Measurements from ENCODE around the gene ZNF26.
"Not testable (repeated sequence)": the region's sequence is repeated elsewhere in the genome, so short reads cannot be mapped to it uniquely, and the experiment has no call there.

Gene ZNF26

DNA sequence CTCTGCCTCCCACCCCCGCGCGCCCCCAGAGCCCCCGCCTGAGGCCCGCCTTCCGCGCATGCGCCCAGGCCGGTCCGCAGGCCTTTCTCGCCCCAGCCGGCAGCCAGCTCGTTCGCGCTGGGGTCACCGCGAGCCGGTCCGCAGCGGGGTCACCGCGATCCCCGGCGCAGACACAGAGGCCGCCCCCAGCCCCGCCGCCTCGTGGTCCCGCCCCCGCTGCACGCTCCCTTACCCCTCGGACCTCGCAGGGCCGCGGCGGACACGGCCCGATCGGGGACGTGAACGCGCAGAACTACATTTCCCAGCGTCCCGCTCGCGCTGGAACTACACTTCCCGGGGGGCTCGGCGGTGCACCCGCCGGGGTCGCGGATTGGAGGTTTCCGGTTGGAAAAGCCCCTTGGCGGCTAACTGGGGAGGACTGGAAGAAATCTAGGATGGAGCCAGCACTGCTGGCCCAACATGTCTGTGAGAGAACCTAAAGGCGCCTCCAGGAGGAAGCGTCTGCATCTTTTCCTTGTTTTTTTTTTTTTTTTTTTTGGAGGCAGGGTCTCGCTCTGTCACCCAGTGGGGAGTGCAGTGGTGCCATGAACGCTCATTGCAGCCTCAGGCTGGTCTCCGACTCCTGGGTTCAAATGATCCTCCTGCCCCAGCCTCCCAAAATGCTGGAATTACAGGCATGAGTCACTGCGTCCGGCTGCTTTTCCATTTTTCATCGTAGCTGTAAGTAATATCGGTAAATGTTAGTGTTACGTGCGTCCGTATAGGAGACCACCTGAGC lies 30.0 kb upstream of the ZNF26 start, which contains the start of gene ZNF605:
Gene ZNF605 (minus strand): TSS at position 296 of the 778 bp plus-strand sequence. CDS start 10,671 bp downstream, outside the sequence.
- DNase-seq (ENCODE audit: low spot score): peak; percentile 89

DNA sequence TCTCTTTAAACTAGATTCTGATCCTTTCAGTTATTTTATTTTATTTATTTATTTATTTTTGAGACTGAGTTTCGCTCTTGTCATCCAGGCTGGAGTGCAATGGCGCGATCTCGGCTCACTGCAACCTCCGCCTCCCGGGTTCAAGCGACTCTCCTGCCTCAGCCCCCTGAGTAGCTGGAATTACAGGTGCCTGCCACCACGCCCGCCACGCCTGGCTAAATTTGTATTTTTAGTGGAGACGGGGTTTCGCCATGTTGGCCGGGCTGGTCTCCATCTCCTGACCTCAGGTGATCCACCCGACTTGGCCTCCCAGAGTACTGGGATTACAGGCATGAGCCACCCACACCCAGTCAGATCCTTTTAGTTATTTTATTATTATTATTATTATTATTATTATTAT lies 24.4 kb upstream of the ZNF26 start:
- not testable (repeated sequence) for DNase-seq (ENCODE audit: low spot score)

DNA sequence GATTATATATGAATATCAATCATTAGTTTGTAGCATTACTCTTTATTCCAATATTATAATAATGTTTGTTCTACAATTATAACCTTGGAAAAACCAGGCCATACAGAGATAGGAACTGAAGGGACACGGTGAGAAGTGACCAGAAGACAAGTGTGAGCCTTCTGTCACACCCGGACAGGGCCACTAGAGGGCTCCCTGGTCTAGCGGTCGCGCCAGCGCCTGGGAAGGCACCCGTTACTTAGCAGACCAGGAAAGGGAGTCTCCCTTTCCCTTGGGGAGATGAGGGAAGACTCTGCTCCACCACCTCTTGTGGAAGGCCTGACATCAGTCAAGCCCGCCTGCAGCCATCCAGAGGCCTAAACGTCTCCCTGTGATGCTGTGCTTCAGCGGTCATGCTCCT lies 22.2 kb upstream of the ZNF26 start:
- not testable (repeated sequence) for DNase-seq (ENCODE audit: low spot score)

- DNase-seq (ENCODE audit: low spot score): no peak
These were observed 20.4 kb upstream of the ZNF26 start for GRCh38 chr12:132965796-132966195.

GRCh38 chr12:132966676-132967415 lies 19.3 kb upstream of the ZNF26 start:
- DNase-seq (ENCODE audit: low spot score): no peak

DNA sequence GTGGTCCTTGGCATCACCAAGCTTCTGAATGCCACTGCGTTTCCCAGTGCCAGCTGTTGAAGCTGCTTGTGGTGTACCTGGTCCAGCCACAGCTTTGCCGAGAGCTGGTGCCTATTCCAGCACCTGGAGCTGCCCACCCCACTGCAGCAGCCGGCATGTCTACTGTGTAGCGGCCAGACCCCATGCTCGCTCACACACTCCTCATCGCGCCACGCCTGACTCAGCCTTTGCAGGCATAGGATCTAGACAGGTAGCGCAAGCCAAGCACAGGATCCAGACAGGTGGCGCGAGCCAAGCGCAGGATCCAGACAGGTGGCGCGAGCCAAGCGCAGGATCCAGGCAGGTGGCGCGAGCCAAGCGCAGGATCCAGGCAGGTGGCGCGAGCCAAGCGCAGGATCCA lies 18.4 kb upstream of the ZNF26 start:
- no peak for DNase-seq (ENCODE audit: low spot score)

GRCh38 chr12:132972374-132972773 lies 13.8 kb upstream of the ZNF26 start:
- DNase-seq (ENCODE audit: low spot score): no peak

DNA sequence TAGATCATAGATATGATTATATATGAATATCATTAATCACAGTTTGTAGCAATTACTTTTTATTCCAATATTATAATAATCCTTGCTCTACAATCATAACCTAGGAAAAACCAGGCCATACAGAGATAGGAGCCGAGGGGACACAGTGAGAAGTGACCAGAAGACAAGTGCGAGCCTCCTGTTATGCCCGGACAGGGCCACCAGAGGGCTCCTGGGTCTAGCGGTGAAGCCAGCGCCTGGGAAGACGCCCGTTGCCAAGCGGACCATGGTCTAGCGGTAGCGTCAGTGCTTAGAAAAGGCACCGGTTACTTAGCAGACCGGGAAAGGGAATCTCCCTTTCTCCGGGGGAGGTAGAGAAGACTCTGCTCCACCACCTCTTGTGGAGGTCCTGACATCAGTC lies 9.3 kb upstream of the ZNF26 start:
- DNase-seq (ENCODE audit: low spot score): not testable (repeated sequence)

GRCh38 chr12:132986885-132987225 lies 688 bp downstream of the ZNF26 start:
- peak; percentile 2 for DNase-seq (ENCODE audit: low spot score)

DNA sequence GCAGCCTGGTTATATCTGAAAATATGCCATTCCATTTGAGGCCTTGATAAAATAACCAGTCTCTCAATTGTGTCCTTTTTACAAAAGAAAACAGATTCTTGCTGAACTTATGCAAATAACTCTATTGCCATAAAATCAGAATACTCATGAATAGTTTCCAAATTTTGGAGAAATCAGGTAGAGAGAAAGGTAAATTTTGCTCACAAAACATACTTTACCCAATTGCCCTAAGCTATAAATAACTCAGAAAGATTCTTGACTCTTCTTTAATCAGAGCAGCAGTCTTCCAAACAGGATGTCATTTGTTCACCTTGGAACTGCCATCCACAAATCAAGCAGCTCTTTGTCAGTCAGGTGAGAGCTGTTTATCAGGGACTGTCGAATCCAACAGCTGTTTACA lies 12.6 kb downstream of the ZNF26 start:
- DNase-seq (ENCODE audit: low spot score): no peak

- DNase-seq (ENCODE audit: low spot score): no peak
These were observed 24.6 kb downstream of the ZNF26 start for GRCh38 chr12:133010657-133011297.

GRCh38 chr12:133023566-133023965 lies 37.4 kb downstream of the ZNF26 start:
- DNase-seq (ENCODE audit: low spot score): no peak

DNA sequence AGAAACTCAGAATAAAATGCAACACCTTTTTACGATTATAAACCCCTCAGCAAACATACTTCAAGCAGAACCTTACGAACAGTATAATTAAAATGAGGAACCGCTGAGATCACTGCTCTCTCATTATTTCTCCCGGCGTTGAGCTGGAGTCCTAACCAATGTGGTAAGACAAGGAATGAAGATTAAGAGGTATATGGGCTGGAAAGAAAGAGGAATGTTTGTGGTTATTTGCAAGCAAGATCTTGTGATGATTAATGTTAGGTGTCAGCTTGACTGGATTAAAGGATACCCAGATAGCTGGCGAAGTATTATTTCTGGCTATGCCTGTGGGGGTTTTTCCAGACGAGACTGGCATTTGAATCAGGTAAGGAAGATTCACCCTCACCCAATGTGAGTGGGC lies 40.8 kb downstream of the ZNF26 start:
- no peak for DNase-seq (ENCODE audit: low spot score)

DNA sequence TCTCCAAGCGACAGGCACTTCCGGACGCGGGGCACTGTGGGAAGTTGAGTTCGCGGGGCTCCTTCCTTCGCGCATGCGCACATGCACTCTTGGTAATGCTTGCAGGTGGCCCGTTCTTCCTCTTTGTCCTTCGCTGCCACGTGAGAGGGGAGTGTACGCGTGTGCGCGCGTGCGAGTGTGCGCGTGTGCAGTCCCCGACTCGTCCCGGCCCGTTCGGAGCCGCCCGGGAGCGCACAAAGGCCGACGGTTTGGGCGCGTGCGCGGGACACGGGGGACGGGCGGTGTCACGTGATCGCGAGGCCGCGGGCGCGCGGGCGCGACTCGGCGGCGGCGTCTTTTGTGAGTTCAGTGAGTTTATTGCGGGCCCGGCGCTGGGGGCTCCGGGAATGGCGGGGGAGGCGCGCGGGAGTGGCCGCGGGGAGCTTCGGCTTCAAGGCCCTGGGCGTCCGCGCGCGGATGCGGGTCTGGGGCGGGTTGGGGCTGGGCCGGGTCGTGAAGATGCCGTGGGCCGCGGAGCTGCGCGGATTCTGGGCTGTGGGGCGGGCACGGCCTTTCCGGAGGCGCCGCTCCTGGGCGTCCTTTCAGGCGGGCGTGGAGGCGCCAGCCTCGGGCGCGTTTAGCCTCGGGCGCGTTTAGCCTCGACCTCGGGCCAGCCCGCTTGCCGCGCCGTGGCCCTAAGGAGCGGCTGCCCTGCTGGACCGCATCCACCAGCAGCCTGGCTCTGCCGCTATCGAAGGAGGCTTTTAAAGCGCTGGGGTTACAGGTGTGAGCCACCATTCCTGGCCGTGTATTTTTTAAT lies 51.2 kb downstream of the ZNF26 start, which contains the start of gene ZNF84:
Gene ZNF84 (plus strand): TSS at position 303 of the 799 bp plus-strand sequence. CDS start 3,959 bp downstream, outside the sequence.
- peak; percentile 97 for DNase-seq (ENCODE audit: low spot score)

DNA sequence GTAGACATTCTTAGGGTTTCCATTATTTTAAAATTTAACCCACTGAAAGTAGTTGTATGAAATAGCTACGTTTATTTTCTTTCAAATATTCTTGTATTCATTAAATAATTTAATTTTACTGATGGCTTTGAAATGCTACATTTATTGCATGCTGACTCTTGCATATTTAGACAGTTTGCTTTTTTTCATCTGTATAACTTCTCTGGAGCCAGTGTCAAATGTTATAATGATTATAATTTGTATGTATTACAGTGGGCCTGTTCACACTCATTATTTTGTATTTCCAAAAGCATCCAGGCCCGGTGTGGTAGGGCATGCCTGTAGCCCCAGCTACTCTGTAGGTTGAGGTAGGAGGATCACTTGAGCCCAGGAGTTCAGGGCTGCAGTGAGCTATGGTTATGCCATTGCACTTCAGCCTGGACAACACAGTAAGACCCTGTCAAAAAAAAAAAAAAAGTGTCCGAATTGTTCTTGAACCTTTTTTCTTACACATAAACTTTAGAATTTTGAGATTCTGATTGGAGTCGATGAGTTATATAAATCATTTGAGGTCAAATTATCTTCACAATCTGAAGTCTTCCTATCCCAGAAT lies 52.0 kb downstream of the ZNF26 start:
- DNase-seq (ENCODE audit: low spot score): no peak

DNA sequence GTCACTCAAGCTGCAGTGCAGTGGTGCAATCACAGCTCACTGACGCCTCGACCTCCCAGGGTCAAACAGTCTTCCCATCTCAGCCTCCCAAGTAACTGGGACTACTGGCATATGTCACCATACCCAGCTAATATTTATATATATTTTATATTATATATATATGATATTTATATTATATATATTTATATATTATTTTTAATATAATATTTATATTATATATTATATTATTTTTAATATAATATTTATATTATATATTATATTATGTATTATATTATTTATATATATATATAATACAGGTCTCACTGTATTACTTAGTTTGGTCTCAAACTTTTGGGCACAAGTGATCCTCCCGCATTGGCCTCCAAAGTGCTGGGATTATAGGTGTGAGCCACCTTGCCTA lies 60.5 kb downstream of the ZNF26 start:
- DNase-seq (ENCODE audit: low spot score): no peak

DNA sequence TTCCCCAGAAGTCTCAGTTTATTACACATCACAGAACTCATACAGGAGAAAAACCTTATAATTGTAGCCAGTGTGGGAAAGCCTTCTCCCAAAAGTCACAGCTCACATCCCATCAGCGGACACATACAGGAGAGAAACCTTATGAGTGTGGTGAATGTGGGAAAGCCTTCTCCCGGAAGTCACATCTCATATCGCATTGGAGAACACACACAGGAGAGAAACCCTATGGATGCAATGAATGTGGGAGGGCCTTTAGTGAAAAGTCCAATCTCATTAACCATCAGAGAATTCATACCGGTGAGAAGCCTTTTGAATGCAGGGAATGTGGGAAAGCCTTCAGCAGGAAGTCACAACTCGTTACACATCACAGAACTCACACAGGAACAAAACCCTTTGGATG lies 71.3 kb downstream of the ZNF26 start:
- DNase-seq (ENCODE audit: low spot score): no peak

DNA sequence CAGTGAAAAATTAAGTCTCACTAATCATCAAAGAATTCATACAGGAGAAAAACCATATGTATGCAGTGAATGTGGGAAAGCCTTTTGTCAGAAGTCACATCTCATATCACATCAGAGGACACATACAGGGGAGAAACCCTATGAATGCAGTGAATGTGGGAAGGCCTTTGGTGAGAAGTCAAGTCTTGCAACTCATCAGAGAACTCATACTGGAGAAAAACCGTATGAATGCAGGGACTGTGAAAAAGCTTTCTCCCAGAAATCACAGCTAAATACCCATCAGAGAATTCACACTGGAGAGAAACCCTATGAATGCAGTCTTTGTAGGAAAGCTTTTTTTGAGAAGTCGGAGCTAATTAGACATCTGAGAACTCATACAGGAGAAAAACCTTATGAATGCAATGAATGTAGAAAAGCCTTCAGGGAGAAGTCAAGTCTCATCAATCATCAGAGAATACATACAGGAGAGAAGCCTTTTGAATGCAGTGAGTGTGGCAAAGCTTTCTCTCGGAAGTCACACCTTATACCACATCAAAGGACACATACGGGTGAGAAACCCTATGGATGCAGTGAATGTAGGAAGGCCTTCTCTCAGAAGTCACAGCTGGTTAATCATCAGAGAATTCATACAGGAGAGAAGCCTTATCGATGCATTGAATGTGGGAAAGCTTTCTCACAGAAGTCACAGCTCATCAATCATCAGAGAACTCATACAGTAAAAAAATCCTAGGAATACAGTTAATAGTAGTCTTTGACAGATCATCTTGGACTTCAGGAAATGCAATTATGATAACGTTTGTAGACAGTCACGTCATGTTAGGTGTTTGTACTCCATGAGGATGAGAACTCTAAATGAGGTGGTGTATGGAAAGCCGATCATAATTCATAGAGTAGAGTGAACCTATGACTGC lies 72.3 kb downstream of the ZNF26 start:
- DNase-seq (ENCODE audit: low spot score): peak; percentile 3

- no peak for DNase-seq (ENCODE audit: low spot score)
These were observed 75.8 kb downstream of the ZNF26 start for GRCh38 chr12:133061954-133062353.

GRCh38 chr12:133063556-133063955 lies 77.4 kb downstream of the ZNF26 start:
- no peak for DNase-seq (ENCODE audit: low spot score)

Measured in cerebellar cortex (tissue), 1 donor.